B cell (primary cell): ENCODE data around the gene PARP15. TPM values are rescaled to one million over a fixed set of nuclear protein-coding genes. Genes with fewer than 3 reads are reported as not detected.

Source experiments
- ATAC-seq: fragments of 200-7000 bp; cut with Tn5 transposase; one replicate; pipeline ENCODE4 v1.10.0; 2021; ENCODE audit warnings: low read depth, mild to moderate bottlenecking, moderate number of reproducible peaks, moderate library complexity
- CTCF ChIA-PET: fragments of 350-600 bp; sonication (Branson Sonifier 250); formaldehyde crosslinking; loops from one replicate; lab custom pipeline; 2021; ENCODE audit warnings: antibody characterized with exemption, inconsistent platforms; lab: Charles Lee
- POLR2A ChIA-PET: fragments of 350-600 bp; sonication (Branson Sonifier 250); formaldehyde crosslinking; loops from one replicate; lab custom pipeline; 2021; ENCODE audit warnings: antibody characterized with exemption; lab: Charles Lee
- DNase-seq: peaks from one replicate; pipeline ENCODE4 v3.0.0; 2013
- H2AFZ ChIP-seq: 2 replicates; pipeline ENCODE4 v1.6.1; 2012; ENCODE audit warnings: mild to moderate bottlenecking, low read depth, low read length; ENCODE audit not compliant: insufficient read depth, poor library complexity, severe bottlenecking
- H3K27ac ChIP-seq, 2 donors: 1 replicate in 1 of 2; 2 replicates in 1 of 2; pipeline ENCODE4 v1.5.1; 2012 to 2013; ENCODE audit warnings: low read length in 2 of 2, mild to moderate bottlenecking in 2 of 2, moderate library complexity in 1 of 2
- H3K27me3 ChIP-seq, 4 experiments: fragments of 200-600 bp in 1 of 4; sonication (generic) in 1 of 4; replicated peaks in 1 of 4; 1 replicate in 2 of 4; 2 replicates in 2 of 4; pipeline versions ENCODE4 v1.6.1 to v1.7.0; 2013 to 2016; ENCODE audit warnings: low read length in 3 of 4, mild to moderate bottlenecking in 2 of 4, mixed read lengths in 1 of 4, moderate library complexity in 1 of 4; ENCODE audit not compliant: insufficient read depth in 4 of 4, control insufficient read depth in 3 of 4; ENCODE audit errors: control extremely low read depth in 1 of 4
- H3K36me3 ChIP-seq, 2 experiments: replicated peaks in 1 of 2; 1 replicate in 1 of 2; 2 replicates in 1 of 2; pipeline versions ENCODE4 v1.6.1 to v1.7.1; 2013; ENCODE audit warnings: low read length in 1 of 2; ENCODE audit not compliant: insufficient read depth in 2 of 2, control insufficient read depth in 1 of 2; ENCODE audit errors: control extremely low read depth in 1 of 2, extremely low read depth in 1 of 2
- H3K4me1 ChIP-seq, 2 donors: fragments of 200-600 bp in 1 of 2; sonication (generic) in 1 of 2; 1 replicate in 1 of 2; 2 replicates in 1 of 2; pipeline versions ENCODE4 v1.5.1 to v1.6.1; 2013 to 2017; ENCODE audit warnings: low read length in 2 of 2; ENCODE audit not compliant: control insufficient read depth in 2 of 2, insufficient read depth in 2 of 2
- H3K4me2 ChIP-seq: replicated peaks from 2 replicates; pipeline ENCODE3; 2012; ENCODE audit warnings: mild to moderate bottlenecking, low read depth, low read length; ENCODE audit not compliant: poor library complexity, severe bottlenecking
- H3K4me3 ChIP-seq, 5 experiments: fragments of 200-600 bp in 1 of 5; sonication (generic) in 1 of 5; 1 replicate in 3 of 5; 2 replicates in 2 of 5; pipeline versions ENCODE4 v1.5.1 to v1.7.0; 2011 to 2016; ENCODE audit warnings: low read length in 4 of 5, mild to moderate bottlenecking in 4 of 5, low read depth in 2 of 5, control low read depth in 1 of 5, moderate library complexity in 1 of 5; ENCODE audit not compliant: insufficient read depth in 1 of 5; ENCODE audit errors: control extremely low read depth in 1 of 5, extremely low read depth in 1 of 5
- H3K79me2 ChIP-seq: fragments of 200-600 bp; sonication (generic); one replicate; pipeline ENCODE4 v1.6.0; 2016; ENCODE audit warnings: low read length; ENCODE audit not compliant: control insufficient read depth, insufficient read depth
- H3K9ac ChIP-seq: fragments of 200-600 bp; sonication (generic); 2 replicates; pipeline ENCODE4 v1.6.1; 2017; ENCODE audit warnings: mild to moderate bottlenecking, low read length, moderate library complexity
- H3K9me3 ChIP-seq, 3 donors: one replicate each; pipeline versions ENCODE4 v1.6.1 to v1.7.1; 2013; ENCODE audit warnings: low read length in 2 of 3; ENCODE audit not compliant: control insufficient read depth in 2 of 3, insufficient read depth in 1 of 3; ENCODE audit errors: control extremely low read depth in 1 of 3
- H4K20me1 ChIP-seq: 2 replicates; pipeline ENCODE4 v1.6.0; 2012; ENCODE audit warnings: mild to moderate bottlenecking, low read length; ENCODE audit not compliant: insufficient read depth, control insufficient read depth, poor library complexity, severe bottlenecking
- H3K27ac Mint-ChIP-seq: one replicate; pipeline ENCODE4 v1.8.0; 2021; ENCODE audit warnings: mixed read lengths
- H3K27me3 Mint-ChIP-seq: one replicate; pipeline ENCODE4 v1.8.0; 2021; ENCODE audit warnings: mixed read lengths
- H3K4me1 Mint-ChIP-seq: one replicate; pipeline ENCODE4 v1.8.0; 2021; ENCODE audit warnings: mixed read lengths
- H3K4me3 Mint-ChIP-seq: one replicate; pipeline ENCODE4 v1.8.0; 2021; ENCODE audit warnings: mixed read lengths
- H3K9me3 Mint-ChIP-seq: one replicate; pipeline ENCODE4 v1.8.0; 2022; ENCODE audit warnings: mixed read lengths; ENCODE audit not compliant: insufficient read depth
- CTCF ChIP-seq: fragments of 200-600 bp; IDR thresholded peaks from one replicate; pipeline ENCODE4 v1.8.0; 2022; ENCODE audit warnings: antibody characterized with exemption, mild to moderate bottlenecking
- EZH2 ChIP-seq: IDR thresholded peaks from 2 replicates; pipeline ENCODE4 v1.6.1; 2012; ENCODE audit warnings: borderline replicate concordance, low read depth, mild to moderate bottlenecking, moderate library complexity, low read length; ENCODE audit not compliant: insufficient read depth, poor library complexity, severe bottlenecking
- WGBS: methylation state at CpG from one replicate; pipeline ENCODE4 v1.1.5; 2013; ENCODE audit warnings: missing lambda C conversion rate; ENCODE audit not compliant: insufficient coverage; 5-methylcytosine and 5-hydroxymethylcytosine counted together
- intact Hi-C: fragments of 100-400 bp; cut with micrococcal nuclease; formaldehyde crosslinking; loops from one replicate; pipeline ENCODE4 v1.10.0; 2022
- polyA plus RNA-seq: library from polyadenylated mRNA; depleted of rRNA; stranded (reverse); fragments of >200 nt; gene quantifications from 2 replicates; pipeline ENCODE4 v1.2.3, GENCODE V29; 2012
- total RNA-seq, 2 donors: library from RNA; stranded (reverse); fragments of 120-200 nt in 1 of 2; gene quantifications; 1 replicate in 1 of 2; 2 replicates in 1 of 2; pipeline versions ENCODE4 v1.2.3 to v1.2.4, GENCODE V29; 2013 to 2022

The PARP15 gene
- total and polyA plus RNA-seq, 2 donors (not counting 1 experiment from before 2014, with no cell fraction given), result 172 to 307 TPM

DNA sequence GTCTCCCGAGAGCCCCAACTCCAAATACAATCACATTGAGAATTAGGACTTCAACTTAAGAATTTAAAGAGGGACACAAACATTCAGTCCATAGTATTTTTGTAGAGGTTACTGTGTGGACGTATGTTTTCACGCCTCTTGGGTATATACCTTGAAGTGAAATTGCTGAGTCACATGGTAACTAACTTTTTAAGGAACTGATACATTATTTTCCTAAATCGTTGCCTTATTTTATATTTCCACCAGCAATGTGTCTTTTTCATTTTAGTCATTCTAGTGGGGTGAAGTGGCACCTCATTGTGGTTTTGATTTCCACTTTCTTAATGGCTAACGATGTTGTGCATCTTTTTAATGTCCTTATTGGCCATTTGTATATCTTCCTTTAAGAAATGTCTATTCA is 11.8 kb downstream of the PARP15 start:
- CTCF ChIA-PET, result no interaction called here
- Histone ChIP-seq H3K4me2 (peak overlapping the region; percentile 45), H4K20me1 (peaks cover 16% of the 10 kb centered on the region), H3K36me3 (peaks cover 4 to 35% of the 10 kb centered on the region in 2 experiments), H3K27me3 (no peaks in the 10 kb centered on the region), H3K9ac (peak overlapping the region; percentile 3), H2AFZ (no peak overlapping the region), H3K9me3 (peaks cover 0 to 3% (median 1%) of the 10 kb centered on the region in 3 donors), H3K4me1 (peaks cover 36 to 40% of the 10 kb centered on the region in 2 donors), H3K79me2 (peaks cover 98% of the 10 kb centered on the region), H3K27ac (peak overlapping the region; percentile 22 to 76), H3K4me3 (no peak overlapping the region)
- POLR2A ChIA-PET, result no interaction called here
- Mint-ChIP-seq H3K27me3 (no peaks in the 10 kb centered on the region), H3K4me1 (peaks cover 68% of the 10 kb centered on the region), H3K27ac (peak overlapping the region; percentile 85), H3K4me3 (peak overlapping the region; percentile 46), H3K9me3 (peaks cover 1% of the 10 kb centered on the region)
- TF ChIP-seq EZH2 (no peak), CTCF (no peak)
- peak; percentile 40 for ATAC-seq
- peak; percentile 42 for DNase-seq
- intact Hi-C loops, result loop anchor here (2.0 kb wide), 3 partner anchors 16 to 26 kb away; no protein-coding TSS in a partner anchor
- WGBS, result no CpG with 5 or more reads among the region's 5 CpGs

- H3K9ac ChIP-seq, result no peak overlapping the region
- peaks cover 43 to 50% of the 10 kb centered on the region in 2 donors for H3K4me1 ChIP-seq
- peaks cover 23% of the 10 kb centered on the region for H4K20me1 ChIP-seq
- ATAC-seq (no peak), DNase-seq (no peak)
- peaks cover 4 to 32% of the 10 kb centered on the region in 2 experiments for H3K36me3 ChIP-seq
- H2AFZ ChIP-seq, result no peak overlapping the region
- intact Hi-C loops, result no loop called here
- no peak overlapping the region for H3K4me3 ChIP-seq
- H3K9me3 Mint-ChIP-seq, result peaks cover under 1% of the 10 kb centered on the region
- peak overlapping the region in 1 of 2 donors; percentile 56 for H3K27ac ChIP-seq
- peaks cover 69% of the 10 kb centered on the region for H3K4me1 Mint-ChIP-seq
- whole genome bisulfite sequencing, result no CpG with 5 or more reads among the region's 2 CpGs
- H3K4me2 ChIP-seq, result no peak overlapping the region
- peaks cover 98% of the 10 kb centered on the region for H3K79me2 ChIP-seq
- no peaks in the 10 kb centered on the region for H3K27me3 Mint-ChIP-seq
- ChIA-PET CTCF (no interaction called here), POLR2A (interaction anchor here (0.6 kb wide), 1 partner anchor 26 kb away, joined by 3 read pairs; no protein-coding TSS in a partner anchor)
- H3K4me3 Mint-ChIP-seq, result peak overlapping the region; percentile 23
- H3K27ac Mint-ChIP-seq, result peak overlapping the region; percentile 27
- no peaks in the 10 kb centered on the region for H3K9me3 ChIP-seq
- TF ChIP-seq CTCF, result no peak
- no peak for TF ChIP-seq EZH2
- no peaks in the 10 kb centered on the region for H3K27me3 ChIP-seq
Measured at GRCh38 chr3:122590610-122591009, 13.2 kb downstream of the PARP15 start.
